ENCODE measurements around the gene MFSD6. TPM values are rescaled to one million over a fixed set of nuclear protein-coding genes. Genes with fewer than 3 reads are reported as not detected.

The MFSD6 gene
- total and polyA plus RNA-seq, 2 donors from 2014 or later = 12.3 to 33.9 TPM

DNA sequence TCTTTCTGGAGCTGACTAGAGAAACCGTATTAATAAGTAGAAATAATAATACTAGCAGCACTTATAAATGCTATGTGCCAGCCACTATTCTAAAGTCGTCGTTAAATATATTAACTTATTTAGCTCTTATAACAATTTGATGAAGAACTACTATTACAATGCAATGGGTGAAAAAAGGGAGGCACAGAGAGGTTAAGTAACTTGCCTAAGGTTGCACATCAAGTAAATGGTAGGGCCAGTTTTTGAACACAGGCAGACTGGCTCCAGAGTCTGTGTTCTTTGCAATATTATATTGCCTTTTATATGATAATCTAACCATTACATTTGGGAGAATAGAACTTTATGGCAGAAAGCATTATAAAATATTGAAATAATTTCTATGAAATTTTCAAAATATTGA lies 47.2 kb upstream of the MFSD6 start:
- no peak for FAIRE-seq
- Histone ChIP-seq H3K36me3 (ENCODE audit: control insufficient read depth in 2 of 3, insufficient read depth in 3 of 3, low read length in 3 of 3) (peaks cover 0 to 7% (median 0%) of the 10 kb centered on the region in 3 donors), H3K27ac (ENCODE audit: low read depth in 2 of 2, low read length in 2 of 2) (no peak overlapping the region), H3K4me1 (ENCODE audit: control insufficient read depth in 2 of 3, insufficient read depth in 2 of 3, low read depth in 1 of 3, low read length in 3 of 3) (peaks cover 0 to 8% (median 4%) of the 10 kb centered on the region in 3 donors), H3K9me3 (ENCODE audit: control insufficient read depth in 2 of 3, insufficient read depth in 1 of 3, low read length in 3 of 3) (no peaks in the 10 kb centered on the region), H3K27me3 (ENCODE audit: control insufficient read depth, insufficient read depth, low read length) (no peaks in the 10 kb centered on the region), H3K9ac (ENCODE audit: low read length in 3 of 3) (no peak overlapping the region), H3K4me3 (ENCODE audit: low read length in 3 of 3) (no peak overlapping the region)
- intact Hi-C loops (cut with DNase I) = no loop called here
- DNase-seq = no peak
- TF ChIP-seq, protein P1, sequence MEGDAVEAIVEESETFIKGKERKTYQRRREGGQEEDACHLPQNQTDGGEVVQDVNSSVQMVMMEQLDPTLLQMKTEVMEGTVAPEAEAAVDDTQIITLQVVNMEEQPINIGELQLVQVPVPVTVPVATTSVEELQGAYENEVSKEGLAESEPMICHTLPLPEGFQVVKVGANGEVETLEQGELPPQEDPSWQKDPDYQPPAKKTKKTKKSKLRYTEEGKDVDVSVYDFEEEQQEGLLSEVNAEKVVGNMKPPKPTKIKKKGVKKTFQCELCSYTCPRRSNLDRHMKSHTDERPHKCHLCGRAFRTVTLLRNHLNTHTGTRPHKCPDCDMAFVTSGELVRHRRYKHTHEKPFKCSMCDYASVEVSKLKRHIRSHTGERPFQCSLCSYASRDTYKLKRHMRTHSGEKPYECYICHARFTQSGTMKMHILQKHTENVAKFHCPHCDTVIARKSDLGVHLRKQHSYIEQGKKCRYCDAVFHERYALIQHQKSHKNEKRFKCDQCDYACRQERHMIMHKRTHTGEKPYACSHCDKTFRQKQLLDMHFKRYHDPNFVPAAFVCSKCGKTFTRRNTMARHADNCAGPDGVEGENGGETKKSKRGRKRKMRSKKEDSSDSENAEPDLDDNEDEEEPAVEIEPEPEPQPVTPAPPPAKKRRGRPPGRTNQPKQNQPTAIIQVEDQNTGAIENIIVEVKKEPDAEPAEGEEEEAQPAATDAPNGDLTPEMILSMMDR (IDR thresholded peaks at IDR 0.05; ENCODE audit: borderline replicate concordance, extremely low read depth, insufficient read depth) = no peak

DNA sequence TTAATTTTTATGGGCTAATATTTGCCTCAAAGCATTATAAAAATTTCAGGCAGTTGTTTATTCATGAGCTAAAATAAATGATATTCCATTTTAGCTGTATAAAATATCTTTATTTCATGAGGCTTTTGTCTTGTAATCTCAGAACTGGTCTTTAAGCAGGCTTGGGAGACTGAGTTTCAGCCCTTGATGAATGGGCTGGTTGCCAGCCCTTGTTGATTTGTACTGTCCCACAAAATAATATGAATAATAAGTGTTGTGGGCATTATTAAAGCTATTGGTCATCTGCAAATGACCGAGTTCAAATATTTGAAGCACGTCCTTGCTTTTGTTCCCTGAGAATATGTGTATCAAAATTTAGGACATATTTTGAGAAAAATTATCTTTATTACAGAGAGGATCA lies 46.6 kb upstream of the MFSD6 start:
- intact Hi-C loops (cut with DNase I) = no loop called here
- Histone ChIP-seq H3K4me3 (ENCODE audit: low read length in 3 of 3) (no peak overlapping the region), H3K27ac (ENCODE audit: low read depth in 2 of 2, low read length in 2 of 2) (no peak overlapping the region), H3K9ac (ENCODE audit: low read length in 3 of 3) (no peak overlapping the region), H3K4me1 (ENCODE audit: control insufficient read depth in 2 of 3, insufficient read depth in 2 of 3, low read depth in 1 of 3, low read length in 3 of 3) (peaks cover 0 to 4% (median 4%) of the 10 kb centered on the region in 3 donors), H3K9me3 (ENCODE audit: control insufficient read depth in 2 of 3, insufficient read depth in 1 of 3, low read length in 3 of 3) (no peaks in the 10 kb centered on the region), H3K27me3 (ENCODE audit: control insufficient read depth, insufficient read depth, low read length) (no peaks in the 10 kb centered on the region), H3K36me3 (ENCODE audit: control insufficient read depth in 2 of 3, insufficient read depth in 3 of 3, low read length in 3 of 3) (peaks cover 0 to 7% (median 0%) of the 10 kb centered on the region in 3 donors)
- TF ChIP-seq, protein P1 (IDR thresholded peaks at IDR 0.05; ENCODE audit: borderline replicate concordance, extremely low read depth, insufficient read depth) = no peak
- DNase-seq = no peak
- no peak for FAIRE-seq

DNA sequence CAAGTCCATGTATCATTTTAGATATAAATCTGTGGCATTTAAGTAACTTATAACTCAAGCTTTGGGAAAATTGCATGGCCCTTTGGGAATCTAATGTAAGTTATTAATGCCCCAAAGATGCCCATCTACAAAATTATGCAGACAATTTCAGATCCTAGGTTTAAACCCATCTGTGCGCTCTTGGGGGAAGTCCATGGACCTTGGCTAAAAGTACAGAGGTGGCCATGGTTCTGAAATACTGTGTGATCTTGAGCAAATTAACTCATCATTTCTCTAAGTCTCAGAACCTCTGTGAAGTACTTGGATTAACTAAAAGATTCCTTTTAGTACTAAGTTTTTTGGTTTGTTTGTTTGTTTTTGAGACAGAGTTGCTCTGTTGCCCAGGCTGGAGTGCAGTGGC lies 45.3 kb upstream of the MFSD6 start:
- intact Hi-C loops (cut with DNase I) = no loop called here
- H3K27ac ChIP-seq (ENCODE audit: low read depth in 2 of 2, low read length in 2 of 2) = no peak overlapping the region
- peaks cover 0 to 7% (median 0%) of the 10 kb centered on the region in 3 donors for H3K36me3 ChIP-seq (ENCODE audit: control insufficient read depth in 2 of 3, insufficient read depth in 3 of 3, low read length in 3 of 3)
- H3K27me3 ChIP-seq (ENCODE audit: control insufficient read depth, insufficient read depth, low read length) = no peaks in the 10 kb centered on the region
- no peak overlapping the region for H3K9ac ChIP-seq (ENCODE audit: low read length in 3 of 3)
- H3K9me3 ChIP-seq (ENCODE audit: control insufficient read depth in 2 of 3, insufficient read depth in 1 of 3, low read length in 3 of 3) = no peaks in the 10 kb centered on the region
- FAIRE-seq = no peak
- TF ChIP-seq, protein P1 (IDR thresholded peaks at IDR 0.05; ENCODE audit: borderline replicate concordance, extremely low read depth, insufficient read depth) = no peak
- H3K4me1 ChIP-seq (ENCODE audit: control insufficient read depth in 2 of 3, insufficient read depth in 2 of 3, low read depth in 1 of 3, low read length in 3 of 3) = peaks cover 0 to 4% (median 4%) of the 10 kb centered on the region in 3 donors
- no peak for DNase-seq
- H3K4me3 ChIP-seq (ENCODE audit: low read length in 3 of 3) = no peak overlapping the region
